HCT116 (cell line): Measurements from ENCODE around the gene FRMPD1. TPM values are rescaled to one million over a fixed set of nuclear protein-coding genes. Genes with fewer than 3 reads are reported as not detected.

Source experiments
- ATAC-seq: fragments of 200-7000 bp; cut with Tn5 transposase; 2 replicates; pipeline ENCODE4 v1.9.1; 2020; ENCODE audit warnings: mild to moderate bottlenecking, moderate library complexity
- BruUV-seq: library from RNA; stranded (reverse); fragments of 400-500 nt; replicated peaks from 2 replicates; lab custom pipeline; 2021; lab: Mats Ljungman, UMichigan
- CTCF ChIA-PET: fragments of 300-600 bp; sonication (Branson Sonifier 250); formaldehyde crosslinking; loops from one replicate; lab custom pipeline; 2021; ENCODE audit warnings: antibody characterized with exemption; lab: Charles Lee
- POLR2A ChIA-PET: fragments of 300-600, 350-600 bp; sonication (Branson Sonifier 250); formaldehyde crosslinking; loops from one replicate; lab custom pipeline; 2021; ENCODE audit warnings: antibody characterized with exemption; lab: Charles Lee
- RAD21 ChIA-PET, 2 experiments: fragments of 300-600 bp; sonication (Branson Sonifier 250); formaldehyde crosslinking; loops; one replicate each; lab custom pipeline; 2023; ENCODE audit warnings: low total read pairs in 2 of 2; ENCODE audit not compliant: uncharacterized antibody in 2 of 2, unreplicated experiment in 2 of 2, low non-redundant PET in 1 of 2; lab: Charles Lee
- DNase-seq: peaks from one replicate; pipeline ENCODE4 v3.0.0-alpha.2; 2010; ENCODE audit warnings: low read depth, low spot score
- H2AFZ ChIP-seq: fragments of 200-600 bp; shearing (Covaris generic), sonication (generic); 2 replicates; pipeline ENCODE4 v1.6.1; 2017; ENCODE audit warnings: low read depth, mixed run types, mixed read lengths, antibody characterized with exemption, low read length; ENCODE audit not compliant: poor library complexity, severe bottlenecking
- H3K27ac ChIP-seq: 2 replicates; pipeline ENCODE4 v1.5.1; 2012; ENCODE audit warnings: low read depth, low read length
- H3K27me3 ChIP-seq: fragments of 200-600 bp; sonication (generic); 2 replicates; pipeline ENCODE4 v1.6.1; 2016; ENCODE audit warnings: mixed run types, low read length, mixed read lengths; ENCODE audit not compliant: insufficient read depth
- H3K36me3 ChIP-seq, 2 experiments: fragments of 200-500 bp in 1 of 2; fragments of 200-600 bp in 1 of 2; sonication (Bioruptor generic) in 1 of 2; sonication (generic) in 1 of 2; 2 replicates each; pipeline versions ENCODE4 v1.5.1 to v1.6.1; 2014 to 2016; ENCODE audit warnings: low read length in 2 of 2, inconsistent platforms in 1 of 2, mixed read lengths in 1 of 2, mixed run types in 1 of 2; ENCODE audit not compliant: insufficient read depth in 2 of 2, control insufficient read depth in 1 of 2
- H3K4me1 ChIP-seq, 2 experiments: fragments of 200-600 bp in 1 of 2; sonication (generic) in 1 of 2; 2 replicates each; pipeline versions ENCODE4 v1.5.1 to v1.6.1; 2012 to 2017; ENCODE audit warnings: low read length in 2 of 2, inconsistent platforms in 1 of 2, mild to moderate bottlenecking in 1 of 2, mixed read lengths in 1 of 2, mixed run types in 1 of 2, moderate library complexity in 1 of 2; ENCODE audit not compliant: insufficient read depth in 2 of 2, control insufficient read depth in 1 of 2
- H3K4me2 ChIP-seq: fragments of 200-600 bp; sonication (generic); 2 replicates; pipeline ENCODE4 v1.6.1; 2017; ENCODE audit warnings: mixed run types, low read length, mixed read lengths
- H3K4me3 ChIP-seq, 2 experiments: fragments of 200-600 bp in 1 of 2; sonication (generic) in 1 of 2; replicated peaks in 1 of 2; 2 replicates each; pipeline ENCODE4 v1.5.1; 2011 to 2016; ENCODE audit warnings: low read length in 2 of 2, control low read depth in 1 of 2, low read depth in 1 of 2, mild to moderate bottlenecking in 1 of 2, mixed read lengths in 1 of 2, mixed run types in 1 of 2
- H3K79me2 ChIP-seq: fragments of 200-600 bp; sonication (generic); 2 replicates; pipeline ENCODE4 v1.6.1; 2017; ENCODE audit warnings: mild to moderate bottlenecking, mixed run types, low read length, moderate library complexity, mixed read lengths; ENCODE audit not compliant: insufficient read depth
- H3K9ac ChIP-seq: fragments of 200-600 bp; sonication (generic); 2 replicates; pipeline ENCODE4 v1.6.1; 2016; ENCODE audit warnings: low read length, mixed read lengths
- H3K9me2 ChIP-seq: fragments of 200-600 bp; sonication (generic), shearing (Covaris generic); 2 replicates; pipeline ENCODE4 v1.6.1; 2017; ENCODE audit warnings: mixed run types, mild to moderate bottlenecking, moderate library complexity; ENCODE audit not compliant: insufficient read depth
- H3K9me3 ChIP-seq, 2 experiments: fragments of 200-500 bp in 1 of 2; fragments of 200-600 bp in 1 of 2; sonication (Bioruptor generic) in 1 of 2; sonication (generic) in 1 of 2; 2 replicates each; pipeline ENCODE4 v1.6.1; 2014 to 2017; ENCODE audit warnings: low read length in 2 of 2, mixed read lengths in 2 of 2, inconsistent platforms in 1 of 2, low read depth in 1 of 2, mild to moderate bottlenecking in 1 of 2, mixed run types in 1 of 2, moderate library complexity in 1 of 2; ENCODE audit not compliant: control insufficient read depth in 1 of 2, insufficient read depth in 1 of 2
- H4K20me1 ChIP-seq: fragments of 200-600 bp; sonication (generic), shearing (Covaris generic); 2 replicates; pipeline ENCODE4 v1.6.1; 2017; ENCODE audit warnings: mixed run types, mild to moderate bottlenecking, moderate library complexity; ENCODE audit not compliant: insufficient read depth
- EZH2phosphoT487 ChIP-seq: fragments of 200-600 bp; IDR thresholded peaks from 2 replicates; pipeline ENCODE4 v1.6.1; 2018; ENCODE audit warnings: antibody characterized with exemption, borderline replicate concordance
- POLR2A ChIP-seq: IDR thresholded peaks from 2 replicates; pipeline ENCODE4 v1.7.0; 2011; ENCODE audit warnings: borderline replicate concordance; ENCODE audit not compliant: insufficient read depth, insufficient read length; ENCODE audit errors: extremely low read depth
- POLR2AphosphoS5 ChIP-seq: IDR thresholded peaks from 2 replicates; pipeline ENCODE4 v1.6.1; 2011; ENCODE audit warnings: mild to moderate bottlenecking, low read depth, low read length, moderate library complexity
- RAD21 ChIP-seq: IDR thresholded peaks from 2 replicates; pipeline ENCODE4 v1.6.1; 2012; ENCODE audit warnings: low read depth, mild to moderate bottlenecking
- SIN3A ChIP-seq: IDR thresholded peaks from 2 replicates; pipeline ENCODE4 v1.6.1; 2012; ENCODE audit warnings: low read depth
- SP1 ChIP-seq: IDR thresholded peaks from 2 replicates; pipeline ENCODE4 v1.6.1; 2012; ENCODE audit warnings: low read depth
- YY1 ChIP-seq: IDR thresholded peaks from 2 replicates; pipeline ENCODE4 v1.6.1; 2011; ENCODE audit warnings: low read length, low read depth, moderate library complexity, mild to moderate bottlenecking; ENCODE audit not compliant: insufficient replicate concordance; ENCODE audit errors: extremely low read depth
- ZFX ChIP-seq: fragments of 450-650 bp; IDR thresholded peaks from 2 replicates; pipeline ENCODE4 v1.6.1; 2017
- intact Hi-C: fragments of 100-400 bp; cut with micrococcal nuclease; formaldehyde crosslinking; loops from 2 replicates; pipeline ENCODE4 v1.10.0; 2022
- total RNA-seq: library from RNA; stranded (reverse); gene quantifications from one replicate; pipeline ENCODE4 v1.2.1, GENCODE V29; 2021; ENCODE audit not compliant: unreplicated experiment
- TF ChIP-seq, protein P1 (sequence below): IDR thresholded peaks from 2 replicates; pipeline ENCODE4 v1.6.1; 2012; ENCODE audit warnings: low read depth
- TF ChIP-seq, protein P2 (sequence below), 3 experiments: fragments of 200-600 bp in 1 of 3; sonication (generic) in 1 of 3; IDR thresholded peaks in 2 of 3; conservative IDR thresholded peaks in 1 of 3; 2 replicates each; pipeline ENCODE4 v1.5.1; 2012 to 2017; ENCODE audit warnings: low read depth in 2 of 3, low read length in 2 of 3, antibody characterized with exemption in 1 of 3, borderline replicate concordance in 1 of 3, control low read depth in 1 of 3, mild to moderate bottlenecking in 1 of 3, mixed read lengths in 1 of 3, mixed run types in 1 of 3, moderate library complexity in 1 of 3; ENCODE audit not compliant: insufficient read depth in 1 of 3
- TF ChIP-seq, protein P3 (sequence below): IDR thresholded peaks from 2 replicates; pipeline ENCODE4 v1.6.1; 2011; ENCODE audit warnings: mild to moderate bottlenecking, low read length, moderate library complexity; ENCODE audit not compliant: insufficient replicate concordance; ENCODE audit errors: extremely low read depth
- TF ChIP-seq, protein P4 (sequence below): IDR thresholded peaks from 2 replicates; pipeline ENCODE4 v1.6.1; 2012

The FRMPD1 gene
- total RNA-seq, 1 experiment from 2014 or later, result 0.52 TPM

DNA sequence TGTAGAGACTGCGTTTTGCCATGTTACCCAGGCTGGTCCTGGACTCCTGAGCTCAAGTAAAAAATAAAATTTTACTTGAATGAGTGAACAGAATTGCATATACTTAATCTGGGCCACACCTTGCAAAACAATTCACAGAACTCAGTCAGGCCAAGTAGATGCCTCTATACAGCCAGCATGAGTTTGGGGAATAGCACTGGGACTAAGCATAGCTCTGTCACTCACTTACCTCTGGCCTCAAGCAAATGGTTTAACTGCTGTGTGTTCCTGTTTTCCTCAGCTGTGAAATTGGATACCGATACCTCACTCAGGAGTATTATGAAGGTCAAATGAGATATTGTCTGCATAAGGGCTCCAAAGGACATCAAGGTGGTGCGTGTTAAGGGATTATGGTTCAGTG, 10.9 kb upstream of the FRMPD1 start:
- Histone ChIP-seq H3K4me3 (no peak overlapping the region), H3K27ac (no peak overlapping the region), H2AFZ (no peak overlapping the region), H3K79me2 (no peaks in the 10 kb centered on the region), H3K4me2 (no peak overlapping the region), H3K9me3 (no peaks in the 10 kb centered on the region), H3K36me3 (no peaks in the 10 kb centered on the region), H3K27me3 (peaks cover 21% of the 10 kb centered on the region; the same call in 1 of the 2 replicates), H3K9me2 (no peaks in the 10 kb centered on the region), H4K20me1 (no peaks in the 10 kb centered on the region), H3K4me1 (no peaks in the 10 kb centered on the region), H3K9ac (no peak overlapping the region)
- POLR2A ChIA-PET, result no interaction called here
- no peak for DNase-seq
- TF ChIP-seq, protein P1, sequence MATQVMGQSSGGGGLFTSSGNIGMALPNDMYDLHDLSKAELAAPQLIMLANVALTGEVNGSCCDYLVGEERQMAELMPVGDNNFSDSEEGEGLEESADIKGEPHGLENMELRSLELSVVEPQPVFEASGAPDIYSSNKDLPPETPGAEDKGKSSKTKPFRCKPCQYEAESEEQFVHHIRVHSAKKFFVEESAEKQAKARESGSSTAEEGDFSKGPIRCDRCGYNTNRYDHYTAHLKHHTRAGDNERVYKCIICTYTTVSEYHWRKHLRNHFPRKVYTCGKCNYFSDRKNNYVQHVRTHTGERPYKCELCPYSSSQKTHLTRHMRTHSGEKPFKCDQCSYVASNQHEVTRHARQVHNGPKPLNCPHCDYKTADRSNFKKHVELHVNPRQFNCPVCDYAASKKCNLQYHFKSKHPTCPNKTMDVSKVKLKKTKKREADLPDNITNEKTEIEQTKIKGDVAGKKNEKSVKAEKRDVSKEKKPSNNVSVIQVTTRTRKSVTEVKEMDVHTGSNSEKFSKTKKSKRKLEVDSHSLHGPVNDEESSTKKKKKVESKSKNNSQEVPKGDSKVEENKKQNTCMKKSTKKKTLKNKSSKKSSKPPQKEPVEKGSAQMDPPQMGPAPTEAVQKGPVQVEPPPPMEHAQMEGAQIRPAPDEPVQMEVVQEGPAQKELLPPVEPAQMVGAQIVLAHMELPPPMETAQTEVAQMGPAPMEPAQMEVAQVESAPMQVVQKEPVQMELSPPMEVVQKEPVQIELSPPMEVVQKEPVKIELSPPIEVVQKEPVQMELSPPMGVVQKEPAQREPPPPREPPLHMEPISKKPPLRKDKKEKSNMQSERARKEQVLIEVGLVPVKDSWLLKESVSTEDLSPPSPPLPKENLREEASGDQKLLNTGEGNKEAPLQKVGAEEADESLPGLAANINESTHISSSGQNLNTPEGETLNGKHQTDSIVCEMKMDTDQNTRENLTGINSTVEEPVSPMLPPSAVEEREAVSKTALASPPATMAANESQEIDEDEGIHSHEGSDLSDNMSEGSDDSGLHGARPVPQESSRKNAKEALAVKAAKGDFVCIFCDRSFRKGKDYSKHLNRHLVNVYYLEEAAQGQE, result no peak
- TF ChIP-seq, protein P2, sequence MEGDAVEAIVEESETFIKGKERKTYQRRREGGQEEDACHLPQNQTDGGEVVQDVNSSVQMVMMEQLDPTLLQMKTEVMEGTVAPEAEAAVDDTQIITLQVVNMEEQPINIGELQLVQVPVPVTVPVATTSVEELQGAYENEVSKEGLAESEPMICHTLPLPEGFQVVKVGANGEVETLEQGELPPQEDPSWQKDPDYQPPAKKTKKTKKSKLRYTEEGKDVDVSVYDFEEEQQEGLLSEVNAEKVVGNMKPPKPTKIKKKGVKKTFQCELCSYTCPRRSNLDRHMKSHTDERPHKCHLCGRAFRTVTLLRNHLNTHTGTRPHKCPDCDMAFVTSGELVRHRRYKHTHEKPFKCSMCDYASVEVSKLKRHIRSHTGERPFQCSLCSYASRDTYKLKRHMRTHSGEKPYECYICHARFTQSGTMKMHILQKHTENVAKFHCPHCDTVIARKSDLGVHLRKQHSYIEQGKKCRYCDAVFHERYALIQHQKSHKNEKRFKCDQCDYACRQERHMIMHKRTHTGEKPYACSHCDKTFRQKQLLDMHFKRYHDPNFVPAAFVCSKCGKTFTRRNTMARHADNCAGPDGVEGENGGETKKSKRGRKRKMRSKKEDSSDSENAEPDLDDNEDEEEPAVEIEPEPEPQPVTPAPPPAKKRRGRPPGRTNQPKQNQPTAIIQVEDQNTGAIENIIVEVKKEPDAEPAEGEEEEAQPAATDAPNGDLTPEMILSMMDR (IDR thresholded peaks at IDR 0.05 in 2 of 3, conservative IDR thresholded peaks at IDR 0.05 in 1 of 3; ENCODE audit: borderline replicate concordance in 1 of 3, insufficient read depth in 1 of 3, low read depth in 2 of 3, low read length in 2 of 3), result no peak
- no peak for TF ChIP-seq SIN3A
- TF ChIP-seq, protein P3, sequence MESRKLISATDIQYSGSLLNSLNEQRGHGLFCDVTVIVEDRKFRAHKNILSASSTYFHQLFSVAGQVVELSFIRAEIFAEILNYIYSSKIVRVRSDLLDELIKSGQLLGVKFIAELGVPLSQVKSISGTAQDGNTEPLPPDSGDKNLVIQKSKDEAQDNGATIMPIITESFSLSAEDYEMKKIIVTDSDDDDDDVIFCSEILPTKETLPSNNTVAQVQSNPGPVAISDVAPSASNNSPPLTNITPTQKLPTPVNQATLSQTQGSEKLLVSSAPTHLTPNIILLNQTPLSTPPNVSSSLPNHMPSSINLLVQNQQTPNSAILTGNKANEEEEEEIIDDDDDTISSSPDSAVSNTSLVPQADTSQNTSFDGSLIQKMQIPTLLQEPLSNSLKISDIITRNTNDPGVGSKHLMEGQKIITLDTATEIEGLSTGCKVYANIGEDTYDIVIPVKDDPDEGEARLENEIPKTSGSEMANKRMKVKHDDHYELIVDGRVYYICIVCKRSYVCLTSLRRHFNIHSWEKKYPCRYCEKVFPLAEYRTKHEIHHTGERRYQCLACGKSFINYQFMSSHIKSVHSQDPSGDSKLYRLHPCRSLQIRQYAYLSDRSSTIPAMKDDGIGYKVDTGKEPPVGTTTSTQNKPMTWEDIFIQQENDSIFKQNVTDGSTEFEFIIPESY, result no peak
- no peak for TF ChIP-seq SP1
- TF ChIP-seq POLR2AphosphoS5, result no peak
- TF ChIP-seq YY1, result no peak
- no peak for TF ChIP-seq POLR2A
- TF ChIP-seq RAD21, result no peak
- TF ChIP-seq ZFX, result no peak
- TF ChIP-seq, protein P4, sequence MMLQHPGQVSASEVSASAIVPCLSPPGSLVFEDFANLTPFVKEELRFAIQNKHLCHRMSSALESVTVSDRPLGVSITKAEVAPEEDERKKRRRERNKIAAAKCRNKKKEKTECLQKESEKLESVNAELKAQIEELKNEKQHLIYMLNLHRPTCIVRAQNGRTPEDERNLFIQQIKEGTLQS, result no peak
- TF ChIP-seq EZH2phosphoT487, result no peak
- RAD21 ChIA-PET, result no interaction called here
- BruUV-seq, result no TSS peak
- CTCF ChIA-PET, result no interaction called here
- no peak for ATAC-seq
- intact Hi-C loops, result no loop called here
